Liver (tissue), 9 donors: ENCODE measurements around the gene SERPINC1. TPM values are rescaled to one million over a fixed set of nuclear protein-coding genes. Genes with fewer than 3 reads are reported as not detected.

Source experiments
- DNase-seq: peaks from one replicate; pipeline ENCODE4 v3.0.0-alpha.2; 2017; ENCODE audit warnings: low spot score
- H3K27ac ChIP-seq, 2 donors: one replicate each; pipeline ENCODE4 v1.7.0; 2013; ENCODE audit warnings: inconsistent platforms in 2 of 2, low read length in 2 of 2, control low read depth in 1 of 2, low read depth in 1 of 2, mild to moderate bottlenecking in 1 of 2
- H3K27me3 ChIP-seq, 4 donors: one replicate each; pipeline versions ENCODE4 v1.6.1 to v1.7.0; 2013; ENCODE audit warnings: low read length in 3 of 4, inconsistent platforms in 1 of 4, mild to moderate bottlenecking in 1 of 4, moderate library complexity in 1 of 4; ENCODE audit not compliant: control insufficient read depth in 4 of 4, insufficient read depth in 4 of 4
- H3K36me3 ChIP-seq, 4 donors: one replicate each; pipeline versions ENCODE4 v1.6.1 to v1.7.0; 2013; ENCODE audit warnings: low read length in 3 of 4, mild to moderate bottlenecking in 3 of 4, low read depth in 1 of 4, moderate library complexity in 1 of 4; ENCODE audit not compliant: control insufficient read depth in 4 of 4, insufficient read depth in 3 of 4
- H3K4me1 ChIP-seq, 4 donors: one replicate each; pipeline versions ENCODE4 v1.6.1 to v1.7.0; 2013; ENCODE audit warnings: low read length in 3 of 4, mild to moderate bottlenecking in 3 of 4, moderate library complexity in 1 of 4; ENCODE audit not compliant: control insufficient read depth in 4 of 4, insufficient read depth in 4 of 4
- H3K4me3 ChIP-seq, 3 donors: one replicate each; pipeline versions ENCODE4 v1.6.1 to v1.7.0; 2013; ENCODE audit warnings: low read length in 3 of 3, control low read depth in 1 of 3, low read depth in 1 of 3, mild to moderate bottlenecking in 1 of 3
- H3K9ac ChIP-seq, 2 donors: one replicate each; pipeline ENCODE4 v1.7.0; 2013; ENCODE audit warnings: low read length in 2 of 2, mild to moderate bottlenecking in 2 of 2, moderate library complexity in 2 of 2, control low read depth in 1 of 2, low read depth in 1 of 2
- H3K9me3 ChIP-seq, 4 donors: one replicate each; pipeline versions ENCODE4 v1.6.1 to v1.7.0; 2013; ENCODE audit warnings: low read length in 3 of 4; ENCODE audit not compliant: control insufficient read depth in 4 of 4
- CTCF ChIP-seq: fragments of 150-350 bp; IDR thresholded peaks from 2 replicates; pipeline ENCODE4 v1.5.1; 2017; ENCODE audit warnings: improper control_type of control experiment, low read depth, low read length; ENCODE audit not compliant: missing input control
- EGR1 ChIP-seq, 2 donors: IDR thresholded peaks; 2 replicates each; pipeline ENCODE4 v1.6.1; 2016 to 2018; ENCODE audit warnings: antibody characterized with exemption in 2 of 2, low read depth in 2 of 2
- FOXA1 ChIP-seq: IDR thresholded peaks from 2 replicates; pipeline ENCODE4 v1.6.1; 2016; ENCODE audit warnings: antibody characterized with exemption
- FOXA2 ChIP-seq: IDR thresholded peaks from 2 replicates; pipeline ENCODE4 v1.6.1; 2016; ENCODE audit warnings: antibody characterized with exemption
- GABPA ChIP-seq, 2 donors: IDR thresholded peaks in 1 of 2; conservative IDR thresholded peaks in 1 of 2; 2 replicates each; pipeline ENCODE4 v1.6.1; 2016; ENCODE audit warnings: antibody characterized with exemption in 2 of 2, mild to moderate bottlenecking in 1 of 2, moderate library complexity in 1 of 2
- HNF4A ChIP-seq, 2 donors: conservative IDR thresholded peaks; 2 replicates each; pipeline ENCODE4 v1.6.1; 2016; ENCODE audit warnings: antibody characterized with exemption in 2 of 2, mild to moderate bottlenecking in 2 of 2
- HNF4G ChIP-seq: IDR thresholded peaks from 2 replicates; pipeline ENCODE4 v1.6.1; 2016; ENCODE audit warnings: antibody characterized with exemption
- JUND ChIP-seq, 2 donors: IDR thresholded peaks; 2 replicates each; pipeline ENCODE4 v1.6.1; 2016; ENCODE audit warnings: antibody characterized with exemption in 2 of 2
- MAX ChIP-seq: IDR thresholded peaks from 2 replicates; pipeline ENCODE4 v1.6.1; 2016; ENCODE audit warnings: antibody characterized with exemption
- NR2F2 ChIP-seq: IDR thresholded peaks from 2 replicates; pipeline ENCODE4 v1.6.1; 2016; ENCODE audit warnings: antibody characterized with exemption
- RAD21 ChIP-seq, 2 donors: IDR thresholded peaks; 2 replicates each; pipeline ENCODE4 v1.6.1; 2016; ENCODE audit warnings: antibody characterized with exemption in 2 of 2, mild to moderate bottlenecking in 2 of 2
- SP1 ChIP-seq: IDR thresholded peaks from 2 replicates; pipeline ENCODE4 v1.6.1; 2018; ENCODE audit warnings: antibody characterized with exemption, mild to moderate bottlenecking
- TAF1 ChIP-seq: conservative IDR thresholded peaks from 2 replicates; pipeline ENCODE4 v1.6.1; 2016; ENCODE audit warnings: antibody characterized with exemption, mild to moderate bottlenecking
- YY1 ChIP-seq: IDR thresholded peaks from 2 replicates; pipeline ENCODE4 v1.6.1; 2016; ENCODE audit warnings: antibody characterized with exemption, mild to moderate bottlenecking
- WGBS: extraction: QIAGEN DNeasy Blood & Tissue Kit; methylation state at CpG from one replicate; pipeline ENCODE4 v1.1.7; 2013; 5-methylcytosine and 5-hydroxymethylcytosine counted together
- polyA plus RNA-seq, 2 donors: library from polyadenylated mRNA; stranded (reverse) in 1 of 2; unstranded in 1 of 2; fragments of 200-250 nt in 1 of 2; fragments of >200 nt in 1 of 2; fragmentation: Nextera tagmentation in 1 of 2; extraction: Ambion mirVana in 1 of 2; gene quantifications; one replicate each; pipeline versions ENCODE4 v1.2.1 to v1.2.3, GENCODE V29; 2013 to 2015
- total RNA-seq, 2 donors: library from RNA; depleted of rRNA; stranded (reverse); fragments of >200 nt; gene quantifications; one replicate each; pipeline ENCODE4 v1.2.3, GENCODE V29; 2014
- TF ChIP-seq, protein P1 (sequence below): IDR thresholded peaks from 2 replicates; pipeline ENCODE4 v1.6.1; 2016; ENCODE audit warnings: antibody characterized with exemption
- TF ChIP-seq, protein P2 (sequence below): IDR thresholded peaks from 2 replicates; pipeline ENCODE4 v1.6.1; 2016; ENCODE audit warnings: antibody characterized with exemption
- donor health status: healthy.
- donor health status: healthy.
- donor health status: healthy.
- donor health status: healthy.
- donor health status: healthy.

Gene SERPINC1
- total and polyA plus RNA-seq, 4 donors: 742 to 2,589 (median 2,412) TPM

DNA sequence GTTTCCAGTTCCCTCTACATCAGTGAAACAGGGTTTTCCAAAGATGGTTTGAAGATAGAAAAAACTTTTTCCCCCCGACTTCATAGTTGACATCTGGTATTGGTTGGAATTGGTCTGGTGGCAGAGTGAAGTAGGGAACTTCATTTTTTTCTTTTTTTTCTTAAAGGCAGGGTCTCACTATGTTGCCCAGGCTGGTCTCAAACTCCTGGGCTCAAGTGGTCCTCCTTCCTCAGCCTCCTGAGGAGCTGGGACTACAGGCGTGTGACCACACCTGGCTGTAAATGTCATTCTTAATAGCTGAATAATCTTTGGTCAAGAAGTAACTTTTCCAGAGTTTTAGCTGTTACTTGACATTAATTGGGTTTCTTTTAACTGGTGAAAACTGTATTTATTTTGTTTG lies 27.2 kb downstream of the SERPINC1 start:
- H3K9me3 ChIP-seq: no peaks in the 10 kb centered on the region
- no peak overlapping the region for H3K27ac ChIP-seq
- no peaks in the 10 kb centered on the region for H3K4me1 ChIP-seq
- 97% methylated on average over 2 of the region's 2 CpGs for WGBS
- TF ChIP-seq, protein P1, sequence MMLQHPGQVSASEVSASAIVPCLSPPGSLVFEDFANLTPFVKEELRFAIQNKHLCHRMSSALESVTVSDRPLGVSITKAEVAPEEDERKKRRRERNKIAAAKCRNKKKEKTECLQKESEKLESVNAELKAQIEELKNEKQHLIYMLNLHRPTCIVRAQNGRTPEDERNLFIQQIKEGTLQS: no peak
- TF ChIP-seq CTCF (no peak), NR2F2 (no peak), YY1 (no peak)
- H3K27me3 ChIP-seq: no peaks in the 10 kb centered on the region
- no peak overlapping the region for H3K4me3 ChIP-seq
- H3K9ac ChIP-seq: no peak overlapping the region
- no peak for DNase-seq
- H3K36me3 ChIP-seq: peaks cover 2 to 20% (median 11%) of the 10 kb centered on the region in 4 donors

DNA sequence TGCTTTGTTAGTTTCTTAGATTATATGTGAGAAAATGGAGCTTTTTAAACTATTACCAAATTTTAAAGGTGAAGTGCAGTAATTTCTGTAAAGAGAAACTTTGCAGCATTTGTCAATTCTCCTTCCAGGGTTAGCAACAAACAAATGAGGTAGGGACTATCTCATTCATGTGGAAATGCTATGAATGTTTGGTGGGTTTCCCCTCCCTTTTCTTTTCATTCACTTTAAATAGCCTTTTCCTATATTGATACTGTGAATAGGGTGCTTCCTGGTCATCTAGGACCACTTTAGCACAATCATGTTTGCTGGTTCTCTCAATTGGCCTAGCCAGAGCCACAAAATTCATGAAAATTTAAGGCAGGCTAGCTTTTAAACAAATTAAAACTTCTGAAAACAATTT lies 28.4 kb downstream of the SERPINC1 start:
- Histone ChIP-seq H3K27me3 (no peaks in the 10 kb centered on the region), H3K9ac (no peak overlapping the region), H3K9me3 (no peaks in the 10 kb centered on the region), H3K4me3 (no peak overlapping the region), H3K4me1 (no peaks in the 10 kb centered on the region), H3K36me3 (peaks cover 2 to 17% (median 9%) of the 10 kb centered on the region in 4 donors), H3K27ac (no peak overlapping the region)
- TF ChIP-seq JUND (IDR thresholded peaks at IDR 0.05) (no peak), MAX (no peak), FOXA1 (no peak), EGR1 (IDR thresholded peaks at IDR 0.05; ENCODE audit: low read depth in 2 of 2) (no peak), HNF4A (conservative IDR thresholded peaks at IDR 0.05) (no peak), TAF1 (no peak), HNF4G (no peak), FOXA2 (no peak), GABPA (IDR thresholded peaks at IDR 0.05 in 1 of 2, conservative IDR thresholded peaks at IDR 0.05 in 1 of 2) (no peak)
- TF ChIP-seq, protein P2, sequence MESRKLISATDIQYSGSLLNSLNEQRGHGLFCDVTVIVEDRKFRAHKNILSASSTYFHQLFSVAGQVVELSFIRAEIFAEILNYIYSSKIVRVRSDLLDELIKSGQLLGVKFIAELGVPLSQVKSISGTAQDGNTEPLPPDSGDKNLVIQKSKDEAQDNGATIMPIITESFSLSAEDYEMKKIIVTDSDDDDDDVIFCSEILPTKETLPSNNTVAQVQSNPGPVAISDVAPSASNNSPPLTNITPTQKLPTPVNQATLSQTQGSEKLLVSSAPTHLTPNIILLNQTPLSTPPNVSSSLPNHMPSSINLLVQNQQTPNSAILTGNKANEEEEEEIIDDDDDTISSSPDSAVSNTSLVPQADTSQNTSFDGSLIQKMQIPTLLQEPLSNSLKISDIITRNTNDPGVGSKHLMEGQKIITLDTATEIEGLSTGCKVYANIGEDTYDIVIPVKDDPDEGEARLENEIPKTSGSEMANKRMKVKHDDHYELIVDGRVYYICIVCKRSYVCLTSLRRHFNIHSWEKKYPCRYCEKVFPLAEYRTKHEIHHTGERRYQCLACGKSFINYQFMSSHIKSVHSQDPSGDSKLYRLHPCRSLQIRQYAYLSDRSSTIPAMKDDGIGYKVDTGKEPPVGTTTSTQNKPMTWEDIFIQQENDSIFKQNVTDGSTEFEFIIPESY: no peak
- DNase-seq: no peak

- Histone ChIP-seq H3K9me3 (no peaks in the 10 kb centered on the region), H3K27me3 (no peaks in the 10 kb centered on the region), H3K36me3 (peaks cover 2 to 17% (median 9%) of the 10 kb centered on the region in 4 donors), H3K27ac (no peak overlapping the region), H3K4me1 (no peaks in the 10 kb centered on the region), H3K4me3 (no peak overlapping the region), H3K9ac (no peak overlapping the region)
- DNase-seq: no peak
- WGBS: 96% methylated on average over 2 of the region's 2 CpGs
- TF ChIP-seq TAF1: no peak
- TF ChIP-seq CTCF: no peak
- no peak for TF ChIP-seq JUND (IDR thresholded peaks at IDR 0.05)
- TF ChIP-seq, protein P1: no peak
- no peak for TF ChIP-seq HNF4G
- TF ChIP-seq RAD21 (IDR thresholded peaks at IDR 0.05): no peak
- TF ChIP-seq YY1: no peak
- TF ChIP-seq, protein P2: no peak
- no peak for TF ChIP-seq SP1
Observed at GRCh38 chr1:173887627-173888026, 29.5 kb downstream of the SERPINC1 start.
